HG03280 (cell line): ENCODE measurements around the gene PCNX1.
"Not testable (repeated sequence)": the region's sequence is repeated elsewhere in the genome, so short reads cannot be mapped to it uniquely, and the experiment has no call there.

ENCODE experiments used
- ATAC-seq: cut with Tn5 transposase; IDR thresholded peaks from one replicate; pipeline ENCODE4 v1.9.1; 2021; ENCODE audit warnings: mild to moderate bottlenecking, moderate library complexity; ENCODE audit not compliant: unreplicated experiment

Gene PCNX1

GRCh38 chr14:71006200-71006563 lies 98.9 kb downstream of the PCNX1 start:
- ATAC-seq, result no peak

DNA sequence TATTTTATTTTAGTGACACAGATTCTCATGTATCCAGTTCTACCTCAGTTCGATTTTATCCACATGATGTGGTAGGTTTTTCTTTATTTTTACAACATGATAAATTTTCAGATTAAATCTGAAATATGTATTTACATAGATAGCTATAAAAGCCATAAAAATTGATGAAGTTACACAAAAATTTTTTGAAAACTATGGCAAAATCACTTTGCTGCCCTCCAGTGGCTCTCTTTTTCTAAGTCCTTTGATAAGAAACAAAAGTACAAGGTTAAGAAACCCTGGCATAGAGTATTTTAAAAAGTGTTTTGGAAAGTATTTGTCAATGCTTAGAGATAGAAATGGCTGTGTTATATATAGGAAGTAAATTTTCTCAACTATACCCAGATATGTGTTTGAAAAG lies 104.2 kb downstream of the PCNX1 start:
- no peak for ATAC-seq

DNA sequence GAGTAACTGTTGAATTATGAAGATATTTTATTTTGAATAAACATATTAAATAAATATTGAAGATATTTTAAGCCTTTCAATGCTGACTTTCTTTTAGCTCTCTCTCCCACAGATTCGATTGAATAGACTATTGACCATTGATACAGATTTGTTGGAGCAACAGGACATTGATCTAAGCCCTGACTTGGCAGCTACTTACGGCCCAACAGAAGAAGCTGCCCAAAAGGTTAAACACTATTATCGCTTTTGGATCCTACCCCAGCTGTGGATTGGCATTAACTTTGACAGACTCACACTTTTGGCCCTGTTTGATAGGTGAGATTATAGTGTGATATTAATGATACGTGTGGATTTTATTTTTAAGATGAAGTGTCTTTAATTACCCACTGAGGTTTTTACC lies 105.6 kb downstream of the PCNX1 start:
- ATAC-seq, result no peak

DNA sequence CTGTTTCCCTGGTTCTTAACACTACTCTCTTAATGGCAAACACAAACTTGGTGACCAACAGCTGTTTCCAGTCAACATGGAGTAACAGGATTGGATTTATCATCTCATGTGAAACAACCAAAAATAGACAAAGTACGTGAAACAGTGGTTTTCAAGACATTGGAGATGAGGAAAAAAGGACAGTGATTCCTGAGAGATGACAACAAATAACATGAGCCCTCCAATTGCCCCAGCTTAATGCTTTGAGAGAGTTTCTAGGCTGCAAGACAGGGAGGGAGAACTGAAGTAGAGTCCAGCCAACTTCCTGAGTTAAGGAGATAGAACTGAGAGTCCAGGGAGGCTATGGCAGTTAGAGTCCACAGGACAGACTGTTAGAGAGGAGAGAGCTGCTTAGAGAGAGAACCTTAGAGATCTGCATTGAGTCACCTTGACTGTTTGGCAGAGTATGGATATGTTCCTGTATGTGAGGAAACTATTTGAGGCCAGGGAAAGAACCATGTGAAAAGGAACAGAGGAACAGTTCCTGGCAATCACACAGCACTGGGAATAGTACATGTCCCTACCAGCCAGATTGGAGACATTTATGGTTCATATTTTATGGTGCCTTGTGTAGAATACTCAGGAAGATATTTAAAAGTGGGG lies 106.4 kb downstream of the PCNX1 start:
- no peak for ATAC-seq

- not testable (repeated sequence) for ATAC-seq
Measured at GRCh38 chr14:71019917-71020316, 112.7 kb downstream of the PCNX1 start.

- ATAC-seq, result no peak
Measured at GRCh38 chr14:71021347-71022011, 114.2 kb downstream of the PCNX1 start.

DNA sequence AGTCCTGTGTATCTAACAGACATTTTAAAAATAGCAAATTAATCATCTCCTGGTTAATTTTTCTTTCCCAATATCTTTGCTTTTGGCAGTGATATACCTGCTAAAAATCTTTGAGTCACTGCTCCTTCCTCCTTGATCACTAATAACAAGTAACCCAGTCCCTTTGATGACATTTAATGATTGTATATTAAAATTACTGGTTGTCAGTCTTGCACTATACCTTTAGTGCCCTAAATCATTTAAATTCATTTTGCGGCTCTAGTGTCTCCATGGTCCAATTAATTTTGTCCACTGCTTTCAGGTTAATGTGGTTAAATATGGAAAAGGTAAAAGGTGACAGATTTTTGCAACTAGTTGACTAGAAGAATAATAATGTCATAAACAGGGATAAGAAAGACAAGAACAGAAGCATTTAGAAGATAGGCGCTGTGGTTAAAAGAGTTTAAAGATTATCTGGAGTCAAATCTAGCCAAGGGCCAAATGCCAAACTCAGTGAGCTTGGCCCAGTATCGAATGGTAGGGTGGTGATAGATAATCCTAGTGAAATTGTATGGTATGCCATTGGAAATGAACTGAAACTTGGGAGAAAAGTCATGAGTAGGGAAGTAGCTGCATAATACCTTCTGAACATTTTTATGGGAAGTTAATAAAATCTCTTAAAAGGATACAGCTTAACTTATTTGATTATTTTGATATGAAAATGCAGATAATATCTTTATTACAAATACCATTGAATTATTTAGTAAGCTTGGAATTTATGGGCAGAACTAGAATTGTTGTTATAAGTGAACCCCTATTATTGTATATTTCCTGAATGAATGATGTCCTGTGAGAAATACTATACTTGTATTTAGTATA lies 115.0 kb downstream of the PCNX1 start:
- no peak for ATAC-seq

DNA sequence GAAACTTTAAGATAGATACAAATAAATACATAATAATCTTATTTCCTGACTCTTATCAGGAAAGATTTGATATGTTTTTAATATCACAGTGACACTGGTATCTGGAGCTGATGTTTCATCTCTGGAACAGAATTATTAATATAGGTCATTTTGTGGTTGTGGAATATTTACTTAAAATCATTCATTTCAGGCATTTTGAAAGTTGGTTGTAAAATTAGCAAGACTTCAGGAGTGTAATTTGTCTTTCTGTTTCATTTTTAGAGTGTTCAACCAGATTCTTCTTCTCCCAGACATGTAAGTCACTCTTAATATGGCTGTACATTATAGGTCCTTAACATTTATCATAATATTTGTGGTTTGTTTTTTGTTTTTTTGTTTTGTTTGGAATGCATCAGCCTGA lies 115.7 kb downstream of the PCNX1 start:
- ATAC-seq, result no peak

DNA sequence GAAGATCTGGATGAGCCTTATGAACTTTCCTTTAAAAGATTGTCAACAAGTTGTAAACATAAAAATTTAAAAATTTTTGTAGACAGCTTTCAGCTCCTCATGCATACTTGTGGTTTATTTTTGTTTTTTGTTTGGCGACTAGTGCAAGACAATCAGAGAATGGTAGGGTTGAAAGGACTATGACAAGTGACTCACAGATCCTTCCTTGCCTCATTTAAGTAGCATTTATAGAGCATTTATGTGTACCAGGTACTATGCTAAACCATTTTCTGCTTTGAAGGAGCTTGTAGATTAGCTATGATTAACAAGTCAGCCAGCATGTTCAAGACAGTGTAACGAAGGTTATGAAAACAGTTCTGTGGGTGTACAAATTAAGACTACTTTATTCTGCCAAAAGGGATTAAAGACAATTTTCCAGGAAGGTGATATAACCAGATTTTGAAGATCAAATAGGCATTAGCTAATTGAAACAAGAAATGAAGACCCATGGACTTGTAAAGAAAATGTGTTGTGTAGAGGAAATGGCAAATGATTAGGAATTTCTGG lies 122.0 kb downstream of the PCNX1 start:
- no peak for ATAC-seq

DNA sequence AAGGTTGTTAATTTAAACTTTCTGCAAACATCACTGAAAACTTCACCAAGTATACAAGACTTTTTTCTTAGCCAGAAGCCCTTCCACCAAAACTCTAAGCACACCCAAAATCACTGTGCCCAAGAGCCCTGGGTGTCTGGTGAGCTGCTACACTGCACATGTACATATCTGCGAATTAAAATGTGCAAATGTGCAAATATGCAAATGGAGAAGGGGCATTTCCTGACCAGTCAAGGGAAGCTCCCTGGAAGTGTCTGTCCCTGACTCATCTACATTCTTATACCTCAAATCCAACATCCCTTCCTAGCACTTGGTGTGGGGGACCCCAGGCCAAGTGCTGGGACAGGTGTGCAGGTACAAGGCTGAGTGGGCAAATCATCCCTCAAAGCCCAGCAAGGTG lies 123.7 kb downstream of the PCNX1 start:
- no peak for ATAC-seq

DNA sequence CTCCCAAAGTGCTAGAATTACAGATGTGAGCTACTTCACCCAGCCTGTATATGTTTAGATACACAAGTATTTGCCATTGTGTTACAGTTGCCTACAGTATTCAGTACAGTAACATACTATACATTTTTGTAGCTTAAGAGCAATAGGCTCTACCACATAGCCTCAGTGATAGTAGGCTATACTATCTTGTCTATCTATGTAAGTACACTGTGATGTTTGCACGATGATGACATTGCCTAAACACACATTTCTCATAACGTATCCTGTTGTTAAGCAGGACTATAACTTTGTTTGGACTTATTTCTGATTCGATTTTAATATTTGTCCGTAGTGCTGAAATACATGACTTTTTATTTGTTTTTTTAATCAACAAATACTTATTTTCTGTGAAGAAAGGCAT lies 129.2 kb downstream of the PCNX1 start:
- ATAC-seq, result no peak

- no peak for ATAC-seq
Measured at GRCh38 chr14:71048393-71048792, 141.1 kb downstream of the PCNX1 start.

- ATAC-seq, result no peak
Measured at GRCh38 chr14:71049435-71050133, 142.3 kb downstream of the PCNX1 start.

- no peak for ATAC-seq
Measured at GRCh38 chr14:71050227-71050823, 143.1 kb downstream of the PCNX1 start.

GRCh38 chr14:71054706-71055105 lies 147.4 kb downstream of the PCNX1 start:
- no peak for ATAC-seq

- no peak for ATAC-seq
Measured at GRCh38 chr14:71056168-71056567, 148.9 kb downstream of the PCNX1 start.

- no peak for ATAC-seq
Measured at GRCh38 chr14:71060274-71060673, 153.0 kb downstream of the PCNX1 start.

DNA sequence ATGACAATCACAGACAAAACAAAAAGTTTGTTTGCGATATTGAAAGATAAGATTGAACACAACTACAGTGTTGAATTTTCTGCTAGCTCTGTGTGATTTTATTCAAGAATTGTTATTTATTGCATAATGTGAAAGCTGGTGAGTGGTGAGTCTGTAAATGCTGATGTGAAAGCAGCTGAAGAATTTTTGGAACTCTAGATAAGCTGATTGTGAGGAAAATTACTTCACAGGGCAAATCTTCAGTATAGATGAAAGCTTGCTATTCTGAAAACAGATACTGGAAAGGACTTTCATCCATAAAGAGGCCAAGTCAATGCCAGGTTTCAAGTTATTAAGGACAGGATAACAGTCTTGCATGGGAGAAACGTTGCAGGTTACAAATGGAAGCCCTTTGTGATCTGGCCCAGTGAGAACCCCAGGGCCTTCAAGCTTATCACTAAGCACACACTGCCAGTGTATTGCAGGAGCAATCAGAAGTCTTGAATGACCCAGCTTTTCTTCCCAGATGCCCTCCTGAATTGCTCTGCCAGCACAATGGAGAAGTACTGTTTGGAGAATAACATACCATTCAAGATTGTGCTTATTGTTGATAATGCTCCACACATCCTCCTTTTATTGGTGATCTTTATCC lies 153.7 kb downstream of the PCNX1 start:
- no peak for ATAC-seq

DNA sequence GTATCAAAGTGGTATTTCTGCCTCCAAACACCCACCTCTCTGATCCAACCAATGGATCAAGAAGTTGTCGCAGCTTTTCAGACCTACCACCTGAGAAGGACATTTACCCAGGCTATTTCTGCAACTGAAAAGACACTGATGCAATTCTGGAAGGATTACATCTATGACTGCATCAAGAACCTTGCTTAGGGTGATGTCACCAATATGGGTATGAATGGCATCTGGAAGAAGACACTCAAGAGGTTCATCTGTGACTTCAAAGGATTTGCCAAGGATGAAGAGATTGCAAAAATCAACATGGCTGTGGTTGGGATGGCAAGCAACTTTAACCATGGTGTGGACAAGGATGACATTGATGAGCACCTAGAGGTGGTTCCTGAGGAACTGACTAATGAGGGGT lies 154.2 kb downstream of the PCNX1 start:
- no peak for ATAC-seq

- ATAC-seq, result no peak
Measured at GRCh38 chr14:71062581-71063303, 155.5 kb downstream of the PCNX1 start.
